Measurements from ENCODE around the gene USP30. TPM values are rescaled to one million over a fixed set of nuclear protein-coding genes. Genes with fewer than 3 reads are reported as not detected.

USP30 gene
- total and polyA plus RNA-seq, 9 of the 15 experiments (the other 6 are each of a cell fraction or from before 2014, with no cell fraction given) = 1.4 to 15.2 (median 7.0) TPM

- ChIA-PET POLR2A (no interaction called here), CTCF (ENCODE audit: low intra/inter-chr PET ratio) (no interaction called here)
- TF ChIP-seq GTF3C2 (IDR thresholded peaks at IDR 0.05; ENCODE audit: borderline replicate concordance, extremely low read depth, insufficient read length) (no peak), MLLT1 (IDR thresholded peaks at IDR 0.05) (no peak), ZNF121 (CRISPR knock-in tag; conservative IDR thresholded peaks at IDR 0.05) (no peak), EHMT2 (IDR thresholded peaks at IDR 0.05) (no peak), OTX1 (CRISPR knock-in tag; IDR thresholded peaks at IDR 0.05) (no peak), ZBTB8A (IDR thresholded peaks at IDR 0.05; ENCODE audit: partially characterized antibody) (no peak), NFRKB (IDR thresholded peaks at IDR 0.05; ENCODE audit: low read depth) (no peak), THAP12 (CRISPR knock-in tag; IDR thresholded peaks at IDR 0.05) (no peak), ZBTB34 (CRISPR knock-in tag; IDR thresholded peaks at IDR 0.05) (no peak), MXD1 (CRISPR knock-in tag; IDR thresholded peaks at IDR 0.05; ENCODE audit: borderline replicate concordance, poor library complexity, severe bottlenecking) (no peak)
Observed at GRCh38 chr12:109100741-109101140, 48.4 kb downstream of the USP30 start.

More at GRCh38 chr12:109100741-109101140, 48.4 kb downstream of the USP30 start:
- Histone ChIP-seq H3K9me3 (replicated peaks; ENCODE audit: control insufficient read depth, insufficient read depth, low read depth, low read length) (no peaks in the 10 kb centered on the region), H3K79me2 (ENCODE audit: control insufficient read depth, insufficient read depth, low read length) (peaks cover 11% of the 10 kb centered on the region), H4K20me1 (replicated peaks; ENCODE audit: control insufficient read depth, insufficient read depth, low read length) (no peaks in the 10 kb centered on the region), H3K9ac (ENCODE audit: insufficient read depth in 1 of 2, low read depth in 2 of 2, low read length in 2 of 2) (no peak overlapping the region), H3K4me2 (ENCODE audit: insufficient read depth, low read length) (no peak overlapping the region), H3K4me3 (no peak overlapping the region), H3K36me3 (ENCODE audit: control insufficient read depth, insufficient read depth, low read length) (peaks cover 70% of the 10 kb centered on the region; the same call in 2 of the 3 replicates), H3K27me3 (ENCODE audit: control insufficient read depth in 2 of 2, insufficient read depth in 2 of 2, low read length in 2 of 2) (no peaks in the 10 kb centered on the region), H3K27ac (ENCODE audit: extremely low read depth, low read depth, low read length) (no peak overlapping the region), H2AFZ (ENCODE audit: low read depth, low read length) (no peak overlapping the region), H3K9me1 (ENCODE audit: control insufficient read depth, insufficient read depth, low read length) (no peaks in the 10 kb centered on the region), H3K4me1 (replicated peaks in 1 of 2; ENCODE audit: control insufficient read depth in 2 of 2, insufficient read depth in 2 of 2, low read length in 2 of 2) (peaks cover 5 to 19% of the 10 kb centered on the region in 2 experiments; a peak in 3 of 5 replicates)
- no peak for DNase-seq (ENCODE audit: extremely low read depth in 1 of 4, low spot score in 3 of 4)
- ATAC-seq = no peak
- in situ Hi-C loops (cut with MboI) = no loop called here
- no TSS peak for BruUV-seq (replicated peaks)
- intact Hi-C loops (cut with micrococcal nuclease) = no loop called here
- FAIRE-seq = no peak
- 96% methylated on average over 4 of the region's 4 CpGs for WGBS (ENCODE audit: insufficient coverage, low coverage, missing lambda C conversion rate)

All from K562 (cell line).